Tibial nerve (tissue), 4 donors: ENCODE data around the gene AGBL1. TPM values are rescaled to one million over a fixed set of nuclear protein-coding genes. Genes with fewer than 3 reads are reported as not detected.
"Not testable (repeated sequence)": the region's sequence is repeated elsewhere in the genome, so short reads cannot be mapped to it uniquely, and the experiment has no call there.

Source experiments
- DNase-seq, 2 donors: peaks; one replicate each; pipeline ENCODE4 v3.0.0-alpha.2; 2019; ENCODE audit warnings: low spot score in 2 of 2
- H3K27ac ChIP-seq, 4 donors: fragments of 200-600 bp; sonication (generic) in 3 of 4; one replicate each; pipeline ENCODE4 v1.5.1; 2017 to 2019; ENCODE audit warnings: mild to moderate bottlenecking in 1 of 4
- H3K27me3 ChIP-seq, 2 donors: fragments of 200-600 bp; sonication (generic) in 1 of 2; one replicate each; pipeline versions ENCODE4 v1.5.1 to v1.6.0; 2017 to 2019
- H3K36me3 ChIP-seq, 3 donors: fragments of 200-600 bp; sonication (generic); one replicate each; pipeline ENCODE4 v1.5.1; 2018 to 2019
- H3K4me1 ChIP-seq, 4 donors: fragments of 200-600 bp; sonication (generic) in 3 of 4; one replicate each; pipeline ENCODE4 v1.5.1; 2017 to 2019
- H3K4me3 ChIP-seq, 4 donors: fragments of 200-600 bp; sonication (generic) in 3 of 4; one replicate each; pipeline ENCODE4 v1.5.1; 2017 to 2019; ENCODE audit warnings: mild to moderate bottlenecking in 1 of 4, moderate library complexity in 1 of 4
- H3K9me3 ChIP-seq, 4 donors: fragments of 200-600 bp; sonication (generic) in 3 of 4; one replicate each; pipeline ENCODE4 v1.5.1; 2017 to 2019
- EP300 ChIP-seq, 2 donors: sonication (generic); formaldehyde crosslinking; IDR thresholded peaks; one replicate each; pipeline ENCODE4 v1.6.1; 2017; ENCODE audit warnings: antibody characterized with exemption in 2 of 2, mild to moderate bottlenecking in 1 of 2
- POLR2A ChIP-seq, 2 donors: fragments of 450-650 bp; IDR thresholded peaks; one replicate each; pipeline ENCODE4 v1.6.1; 2017; ENCODE audit warnings: antibody characterized with exemption in 2 of 2, mild to moderate bottlenecking in 2 of 2, moderate library complexity in 2 of 2
- WGBS, 2 donors: methylation state at CpG; one replicate each; pipeline ENCODE4 v1.1.5; 2018; 5-methylcytosine and 5-hydroxymethylcytosine counted together
- total RNA-seq, 4 donors: library from RNA; depleted of rRNA; stranded (reverse); fragments of >200 nt; gene quantifications; one replicate each; pipeline ENCODE4 v1.1.0, GENCODE V29; 2016
- TF ChIP-seq, protein P1 (sequence below), 5 experiments: fragments of 200-600 bp in 3 of 5; fragments of 450-650 bp in 2 of 5; sonication (generic) in 3 of 5; IDR thresholded peaks; one replicate each; pipeline ENCODE4 v1.5.1; 2016 to 2019; ENCODE audit warnings: antibody characterized with exemption in 5 of 5, mild to moderate bottlenecking in 3 of 5, moderate library complexity in 2 of 5

Gene AGBL1
- total RNA-seq, 4 donors from 2014 or later = under 0.01 to 1.2 (median 0.21) TPM; not detected in 1

DNA sequence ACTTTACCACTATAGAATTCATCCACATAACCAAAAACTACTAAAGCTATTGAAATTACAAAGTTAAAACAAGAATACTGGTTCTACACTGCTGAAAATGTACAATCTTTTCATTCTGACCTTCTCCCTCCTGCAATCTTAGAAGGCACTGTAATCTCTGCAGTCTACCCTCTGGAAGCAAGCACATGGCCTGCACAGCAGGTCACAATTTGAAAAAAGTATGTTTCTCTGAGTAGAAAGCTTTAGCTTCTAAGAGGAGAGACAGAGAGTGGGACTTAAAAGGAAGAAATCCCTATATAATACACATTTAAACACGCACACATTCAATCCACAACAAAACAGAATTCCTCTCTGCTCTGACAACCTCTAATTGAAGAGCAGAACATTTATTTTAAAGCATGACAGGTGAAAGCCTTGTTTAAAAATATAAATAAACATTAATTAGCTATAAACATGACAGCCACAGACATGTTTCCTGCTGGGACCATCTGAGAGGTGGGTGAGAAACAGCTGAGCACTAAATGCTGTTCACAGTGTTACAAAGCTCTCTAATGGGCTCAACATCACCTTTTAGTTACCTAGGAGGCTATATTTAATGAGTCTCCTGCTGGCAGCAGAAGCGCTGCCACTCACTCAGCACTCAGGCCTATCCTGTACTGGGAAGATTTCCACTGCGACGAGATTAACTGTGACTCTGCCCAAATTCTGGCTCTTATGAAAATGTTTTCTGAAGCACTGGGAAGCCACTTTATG is 447.4 kb downstream of the AGBL1 start:
- no peaks in the 10 kb centered on the region for H3K27me3 ChIP-seq
- DNase-seq = no peak
- H3K27ac ChIP-seq = no peak overlapping the region
- no peaks in the 10 kb centered on the region for H3K4me1 ChIP-seq
- no peak overlapping the region for H3K4me3 ChIP-seq
- no peaks in the 10 kb centered on the region for H3K36me3 ChIP-seq
- H3K9me3 ChIP-seq = no peaks in the 10 kb centered on the region
- WGBS, 2 donors = 64 to 78% methylated on average over 4 of the region's 4 CpGs
- TF ChIP-seq POLR2A (IDR thresholded peaks at IDR 0.05) (no peak), EP300 (IDR thresholded peaks at IDR 0.05) (no peak)

DNA sequence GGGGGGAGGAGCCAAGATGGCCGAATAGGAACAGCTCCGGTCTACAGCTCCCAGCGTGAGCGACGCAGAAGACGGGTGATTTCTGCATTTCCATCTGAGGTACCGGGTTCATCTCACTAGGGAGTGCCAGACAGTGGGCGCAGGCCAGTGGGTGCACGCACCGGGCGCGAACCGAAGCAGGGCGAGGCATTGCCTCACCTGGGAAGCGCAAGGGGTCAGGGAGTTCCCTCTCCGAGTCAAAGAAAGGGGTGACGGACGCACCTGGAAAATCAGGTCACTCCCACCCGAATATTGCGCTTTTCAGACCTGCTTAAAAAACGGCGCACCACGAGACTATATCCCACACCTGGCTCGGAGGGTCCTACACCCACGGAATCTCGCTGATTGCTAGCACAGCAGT is 448.4 kb downstream of the AGBL1 start:
- 87 to 92% methylated on average over 22 to 26 of the region's 26 CpGs for WGBS, 2 donors
- DNase-seq = not testable (repeated sequence)

DNA sequence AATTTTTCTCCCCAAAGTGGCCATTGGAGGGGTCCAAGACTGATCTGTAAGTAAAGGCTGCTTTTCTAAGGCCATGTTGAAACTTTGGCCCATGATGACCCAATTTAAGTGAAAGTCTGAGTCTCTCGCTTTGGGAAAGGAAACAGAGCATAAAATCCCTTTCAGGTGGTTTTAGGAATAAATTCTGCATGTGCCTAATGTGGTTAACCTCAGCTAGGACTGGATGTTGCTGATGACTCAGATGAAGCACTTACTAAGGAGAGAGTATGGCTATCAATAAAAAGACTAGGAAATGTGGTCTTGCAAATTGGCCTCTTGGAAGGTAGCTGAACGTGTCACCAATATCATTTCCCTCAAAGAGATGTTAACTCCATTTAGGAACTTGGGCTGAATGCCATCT is 458.5 kb downstream of the AGBL1 start:
- no peaks in the 10 kb centered on the region for H3K4me1 ChIP-seq
- no peaks in the 10 kb centered on the region for H3K27me3 ChIP-seq
- H3K9me3 ChIP-seq = no peaks in the 10 kb centered on the region
- no peak for DNase-seq
- H3K36me3 ChIP-seq = no peaks in the 10 kb centered on the region
- no peak overlapping the region for H3K4me3 ChIP-seq
- WGBS, 2 donors = 84 to 87% methylated on average over 2 of the region's 2 CpGs
- TF ChIP-seq EP300 (IDR thresholded peaks at IDR 0.05) = no peak
- TF ChIP-seq POLR2A (IDR thresholded peaks at IDR 0.05) = no peak
- TF ChIP-seq, protein P1, sequence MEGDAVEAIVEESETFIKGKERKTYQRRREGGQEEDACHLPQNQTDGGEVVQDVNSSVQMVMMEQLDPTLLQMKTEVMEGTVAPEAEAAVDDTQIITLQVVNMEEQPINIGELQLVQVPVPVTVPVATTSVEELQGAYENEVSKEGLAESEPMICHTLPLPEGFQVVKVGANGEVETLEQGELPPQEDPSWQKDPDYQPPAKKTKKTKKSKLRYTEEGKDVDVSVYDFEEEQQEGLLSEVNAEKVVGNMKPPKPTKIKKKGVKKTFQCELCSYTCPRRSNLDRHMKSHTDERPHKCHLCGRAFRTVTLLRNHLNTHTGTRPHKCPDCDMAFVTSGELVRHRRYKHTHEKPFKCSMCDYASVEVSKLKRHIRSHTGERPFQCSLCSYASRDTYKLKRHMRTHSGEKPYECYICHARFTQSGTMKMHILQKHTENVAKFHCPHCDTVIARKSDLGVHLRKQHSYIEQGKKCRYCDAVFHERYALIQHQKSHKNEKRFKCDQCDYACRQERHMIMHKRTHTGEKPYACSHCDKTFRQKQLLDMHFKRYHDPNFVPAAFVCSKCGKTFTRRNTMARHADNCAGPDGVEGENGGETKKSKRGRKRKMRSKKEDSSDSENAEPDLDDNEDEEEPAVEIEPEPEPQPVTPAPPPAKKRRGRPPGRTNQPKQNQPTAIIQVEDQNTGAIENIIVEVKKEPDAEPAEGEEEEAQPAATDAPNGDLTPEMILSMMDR (IDR thresholded peaks at IDR 0.05) = no peak
- no peak overlapping the region for H3K27ac ChIP-seq

More for the DNA sequence above, 448.4 kb downstream of the AGBL1 start:
- H3K27me3 ChIP-seq, H3K36me3 ChIP-seq, H3K9me3 ChIP-seq, H3K4me1 ChIP-seq, H3K27ac ChIP-seq, H3K4me3 ChIP-seq: not testable (repeated sequence)

DNA sequence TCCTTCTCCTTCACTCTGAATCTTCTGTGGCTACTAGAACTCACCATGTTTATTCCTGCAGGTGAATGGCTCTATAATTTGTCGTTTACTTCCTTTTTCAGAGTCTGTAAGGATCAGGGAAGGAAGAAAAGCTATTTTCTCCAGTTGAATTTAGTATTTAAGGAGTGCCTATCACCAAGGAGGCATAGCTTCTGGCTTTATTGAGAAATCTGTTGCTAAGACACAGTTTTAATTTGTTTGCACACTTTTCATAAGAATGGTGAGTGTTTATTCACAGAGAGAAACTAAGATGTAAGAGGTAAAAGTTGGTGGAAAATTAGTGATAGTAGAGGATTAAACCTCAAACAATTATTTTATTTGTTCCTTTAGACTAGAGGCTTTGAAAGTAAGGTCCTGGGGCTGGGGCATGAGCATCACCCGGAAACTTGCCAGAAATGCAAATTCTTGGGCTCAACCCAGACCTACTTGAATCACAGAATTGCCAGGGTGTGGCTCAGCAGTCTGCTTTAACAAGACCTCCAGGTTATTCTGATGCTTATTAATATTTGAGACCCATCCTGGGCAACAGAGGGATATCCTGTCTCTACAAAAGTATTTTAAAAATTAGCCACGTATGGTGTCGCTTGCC is 461.3 kb downstream of the AGBL1 start:
- Histone ChIP-seq H3K4me1 (no peaks in the 10 kb centered on the region), H3K27me3 (no peaks in the 10 kb centered on the region), H3K36me3 (no peaks in the 10 kb centered on the region), H3K27ac (no peak overlapping the region), H3K4me3 (no peak overlapping the region), H3K9me3 (no peaks in the 10 kb centered on the region)
- WGBS, 2 donors = 74 to 81% methylated on average over 4 of the region's 4 CpGs
- no peak for DNase-seq
- TF ChIP-seq, protein P1 (IDR thresholded peaks at IDR 0.05) = no peak
- TF ChIP-seq POLR2A (IDR thresholded peaks at IDR 0.05) = no peak
- TF ChIP-seq EP300 (IDR thresholded peaks at IDR 0.05) = no peak

DNA sequence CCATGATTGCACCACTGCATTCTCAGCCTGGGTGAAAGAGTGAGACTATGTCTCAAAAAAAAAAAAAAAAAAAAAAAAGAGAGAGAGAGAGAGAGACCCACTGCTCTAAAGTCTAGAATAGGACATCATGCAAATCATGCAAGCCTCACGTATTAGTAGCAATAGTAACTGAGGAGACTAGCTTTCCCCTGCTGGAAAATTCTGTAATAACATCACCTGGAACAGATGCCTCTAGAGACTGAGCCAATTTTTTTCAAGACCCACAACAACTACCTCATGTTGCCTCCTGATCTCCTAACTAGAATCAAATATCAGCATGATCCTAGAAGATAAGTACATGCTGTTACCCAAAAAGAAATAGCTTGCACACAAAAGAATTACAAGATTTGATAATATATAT is 461.9 kb downstream of the AGBL1 start:
- WGBS, 2 donors = 71 to 77% methylated on average over 1 of the region's 1 CpG
- H3K4me1 ChIP-seq = no peaks in the 10 kb centered on the region
- no peak for DNase-seq
- no peak overlapping the region for H3K4me3 ChIP-seq
- no peak overlapping the region for H3K27ac ChIP-seq
- no peaks in the 10 kb centered on the region for H3K9me3 ChIP-seq
- no peaks in the 10 kb centered on the region for H3K27me3 ChIP-seq
- TF ChIP-seq, protein P1 (IDR thresholded peaks at IDR 0.05) = no peak
- no peak for TF ChIP-seq EP300 (IDR thresholded peaks at IDR 0.05)
- no peak for TF ChIP-seq POLR2A (IDR thresholded peaks at IDR 0.05)
- no peaks in the 10 kb centered on the region for H3K36me3 ChIP-seq

DNA sequence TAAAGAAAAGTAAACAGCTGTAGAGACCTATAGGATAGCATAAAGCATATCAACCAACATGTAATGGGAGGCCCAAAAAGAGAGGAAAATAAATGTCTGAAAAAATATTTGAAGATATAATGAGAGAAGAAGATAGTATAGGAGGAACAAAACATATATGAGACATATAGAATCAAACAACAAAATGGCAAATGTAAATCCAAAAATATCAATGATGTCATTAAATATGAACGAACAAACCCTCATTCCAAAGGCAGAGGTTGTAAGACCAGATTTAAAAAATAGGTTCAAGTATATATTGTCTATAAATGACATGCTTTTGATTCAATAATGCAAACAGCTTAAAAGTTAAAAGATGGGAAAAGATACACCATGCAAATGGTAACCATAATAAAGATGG is 470.4 kb downstream of the AGBL1 start:
- H3K27ac ChIP-seq = no peak overlapping the region
- H3K4me3 ChIP-seq = no peak overlapping the region
- H3K9me3 ChIP-seq = peaks cover 0 to 8% (median 0%) of the 10 kb centered on the region in 4 donors
- H3K27me3 ChIP-seq = no peaks in the 10 kb centered on the region
- H3K36me3 ChIP-seq = no peaks in the 10 kb centered on the region
- 74 to 76% methylated on average over 1 of the region's 1 CpG for WGBS, 2 donors
- DNase-seq = no peak
- no peaks in the 10 kb centered on the region for H3K4me1 ChIP-seq
- TF ChIP-seq, protein P1 (IDR thresholded peaks at IDR 0.05) = no peak
- TF ChIP-seq EP300 (IDR thresholded peaks at IDR 0.05) (no peak), POLR2A (IDR thresholded peaks at IDR 0.05) (no peak)
